IMR-90 (cell line): ENCODE results near the gene SETDB1.

Experiments
- TF ChIP-seq, protein P1 (sequence below): fragments of 150-350 bp; IDR thresholded peaks from 2 replicates; pipeline ENCODE4 v1.6.1; 2017; ENCODE audit warnings: mild to moderate bottlenecking, antibody characterized with exemption, low read length, low read depth
- TF ChIP-seq, protein P2 (sequence below): conservative IDR thresholded peaks from 2 replicates; pipeline ENCODE4 v1.5.1; 2012; ENCODE audit warnings: mild to moderate bottlenecking, low read depth, low read length, improper control_type of control experiment

DNA sequence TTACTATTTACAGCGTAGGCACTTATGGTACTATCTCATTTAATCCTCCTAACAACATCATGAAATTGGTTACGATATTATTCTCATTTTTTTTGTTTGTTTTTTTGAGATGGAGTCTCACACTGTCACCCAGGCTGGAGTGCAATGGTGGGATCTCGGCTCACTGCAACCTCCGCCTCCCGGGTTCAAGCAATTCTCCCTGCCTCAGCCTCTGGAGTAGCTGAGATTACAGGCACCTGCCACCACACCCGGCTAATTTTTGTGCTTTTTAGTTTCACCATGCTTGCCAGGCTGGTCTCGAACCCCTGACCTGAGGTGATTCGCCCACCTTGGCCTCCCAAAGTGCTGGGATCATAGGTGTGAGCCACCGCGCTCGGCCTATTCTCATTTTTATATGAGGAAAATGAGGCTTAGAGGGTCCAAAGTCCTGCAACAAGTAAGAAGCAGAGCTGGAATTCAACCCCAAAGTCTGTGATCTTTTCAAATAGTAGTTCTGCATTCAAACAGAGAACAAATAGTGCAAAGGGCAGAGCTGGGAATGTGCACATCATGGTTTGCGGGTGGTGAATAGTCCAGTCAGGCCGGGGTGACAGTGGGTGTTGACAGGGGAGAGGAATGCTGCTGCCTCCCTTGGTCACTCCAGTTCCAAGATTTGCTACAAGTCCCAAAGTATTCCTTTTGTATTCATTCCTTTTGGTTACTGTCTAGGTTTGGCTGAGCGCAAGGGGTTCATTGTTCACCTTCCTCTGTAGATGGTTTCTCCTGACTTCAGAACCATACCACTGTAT is 86.7 kb downstream of the SETDB1 start:
- TF ChIP-seq, protein P1, sequence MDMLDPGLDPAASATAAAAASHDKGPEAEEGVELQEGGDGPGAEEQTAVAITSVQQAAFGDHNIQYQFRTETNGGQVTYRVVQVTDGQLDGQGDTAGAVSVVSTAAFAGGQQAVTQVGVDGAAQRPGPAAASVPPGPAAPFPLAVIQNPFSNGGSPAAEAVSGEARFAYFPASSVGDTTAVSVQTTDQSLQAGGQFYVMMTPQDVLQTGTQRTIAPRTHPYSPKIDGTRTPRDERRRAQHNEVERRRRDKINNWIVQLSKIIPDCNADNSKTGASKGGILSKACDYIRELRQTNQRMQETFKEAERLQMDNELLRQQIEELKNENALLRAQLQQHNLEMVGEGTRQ = no peak
- TF ChIP-seq, protein P2, sequence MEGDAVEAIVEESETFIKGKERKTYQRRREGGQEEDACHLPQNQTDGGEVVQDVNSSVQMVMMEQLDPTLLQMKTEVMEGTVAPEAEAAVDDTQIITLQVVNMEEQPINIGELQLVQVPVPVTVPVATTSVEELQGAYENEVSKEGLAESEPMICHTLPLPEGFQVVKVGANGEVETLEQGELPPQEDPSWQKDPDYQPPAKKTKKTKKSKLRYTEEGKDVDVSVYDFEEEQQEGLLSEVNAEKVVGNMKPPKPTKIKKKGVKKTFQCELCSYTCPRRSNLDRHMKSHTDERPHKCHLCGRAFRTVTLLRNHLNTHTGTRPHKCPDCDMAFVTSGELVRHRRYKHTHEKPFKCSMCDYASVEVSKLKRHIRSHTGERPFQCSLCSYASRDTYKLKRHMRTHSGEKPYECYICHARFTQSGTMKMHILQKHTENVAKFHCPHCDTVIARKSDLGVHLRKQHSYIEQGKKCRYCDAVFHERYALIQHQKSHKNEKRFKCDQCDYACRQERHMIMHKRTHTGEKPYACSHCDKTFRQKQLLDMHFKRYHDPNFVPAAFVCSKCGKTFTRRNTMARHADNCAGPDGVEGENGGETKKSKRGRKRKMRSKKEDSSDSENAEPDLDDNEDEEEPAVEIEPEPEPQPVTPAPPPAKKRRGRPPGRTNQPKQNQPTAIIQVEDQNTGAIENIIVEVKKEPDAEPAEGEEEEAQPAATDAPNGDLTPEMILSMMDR = no peak
